NT2/D1 (cell line): ENCODE results near the gene ITGB2.

Source experiments
- DNase-seq: peaks from one replicate; pipeline ENCODE4 v3.0.0-alpha.2; 2011; ENCODE audit warnings: low read depth, low spot score
- H3K27me3 ChIP-seq: 2 replicates; pipeline ENCODE4 v1.6.0; 2011; ENCODE audit warnings: mild to moderate bottlenecking; ENCODE audit not compliant: insufficient read length, insufficient read depth
- H3K36me3 ChIP-seq: 2 replicates; pipeline ENCODE4 v1.6.1; 2011; ENCODE audit warnings: mild to moderate bottlenecking, low read length, mixed read lengths; ENCODE audit not compliant: insufficient read depth, insufficient read length
- H3K4me1 ChIP-seq: 2 replicates; pipeline ENCODE4 v1.5.1; 2011; ENCODE audit not compliant: insufficient read depth, insufficient read length
- H3K4me3 ChIP-seq: 2 replicates; pipeline ENCODE4 v1.5.1; 2011; ENCODE audit warnings: low read depth; ENCODE audit not compliant: insufficient read length
- H3K9ac ChIP-seq: 2 replicates; pipeline ENCODE4 v1.6.0; 2011; ENCODE audit warnings: low read depth; ENCODE audit not compliant: insufficient read length
- H3K9me3 ChIP-seq: 2 replicates; pipeline ENCODE4 v1.5.1; 2011; ENCODE audit warnings: mild to moderate bottlenecking, low read length; ENCODE audit not compliant: insufficient read depth
- SUZ12 ChIP-seq: IDR thresholded peaks from 2 replicates; pipeline ENCODE4 v1.6.1; 2011; ENCODE audit not compliant: insufficient read length, insufficient read depth; ENCODE audit errors: extremely low read depth
- YY1 ChIP-seq: IDR thresholded peaks from 2 replicates; pipeline ENCODE4 v1.6.1; 2011; ENCODE audit not compliant: insufficient read length, insufficient read depth
- ZNF274 ChIP-seq: IDR thresholded peaks from 2 replicates; pipeline ENCODE4 v1.6.1; 2011; ENCODE audit warnings: mild to moderate bottlenecking, low read depth, low read length

ITGB2 gene

DNA sequence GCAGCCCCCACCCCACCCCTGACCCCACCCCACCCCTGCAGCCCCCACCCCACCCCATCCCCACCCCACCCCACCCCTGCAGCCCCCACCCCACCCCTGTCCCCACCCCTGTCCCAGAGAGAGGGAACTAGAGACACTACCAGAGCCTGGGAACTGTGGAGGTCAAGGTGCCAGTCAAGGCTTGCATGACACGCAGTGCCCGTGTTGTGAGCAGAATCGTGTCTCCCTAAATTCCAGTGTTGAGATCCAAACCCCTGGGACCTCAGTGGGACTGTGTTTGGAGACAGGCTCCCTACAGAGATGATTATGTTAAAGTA, 84.4 kb downstream of the ITGB2 start:
- no peaks in the 10 kb centered on the region for H3K9me3 ChIP-seq
- H3K9ac ChIP-seq: no peak overlapping the region
- DNase-seq: no peak
- TF ChIP-seq YY1 (no peak), ZNF274 (no peak), SUZ12 (no peak)
- no peaks in the 10 kb centered on the region for H3K36me3 ChIP-seq
- H3K27me3 ChIP-seq: no peaks in the 10 kb centered on the region
- H3K4me1 ChIP-seq: peaks cover 14% of the 10 kb centered on the region
- no peak overlapping the region for H3K4me3 ChIP-seq
